NCI-H187 (cell line): ENCODE data around the gene SCGB1D2.
"Not testable (repeated sequence)": the region's sequence is repeated elsewhere in the genome, so short reads cannot be mapped to it uniquely, and the experiment has no call there.

Source experiments
- DNase-seq, 2 experiments: peaks; one replicate each; lab custom pipeline; 2025; lab: John Stamatoyannopoulos, UW

The SCGB1D2 gene

GRCh38 chr11:62242021-62242420 lies at the start of gene SCGB1D2:
SCGB1D2 (plus strand) TSS chr11:62242239; CDS start chr11:62242308, 69 bp downstream.
- DNase-seq = no peak

GRCh38 chr11:62193952-62194351 lies 48.1 kb upstream of the SCGB1D2 start:
- no peak for DNase-seq

- not testable (repeated sequence) for DNase-seq
Measured at GRCh38 chr11:62195010-62195409, 47.0 kb upstream of the SCGB1D2 start.

GRCh38 chr11:62195945-62196344 lies 46.1 kb upstream of the SCGB1D2 start:
- no peak for DNase-seq

- DNase-seq = not testable (repeated sequence)
Measured at GRCh38 chr11:62197400-62197799, 44.6 kb upstream of the SCGB1D2 start.

GRCh38 chr11:62201376-62201775 lies 40.7 kb upstream of the SCGB1D2 start:
- DNase-seq = no peak

- DNase-seq = no peak
Measured at GRCh38 chr11:62202910-62203309, 39.1 kb upstream of the SCGB1D2 start.

GRCh38 chr11:62204430-62204829 lies 37.6 kb upstream of the SCGB1D2 start:
- no peak for DNase-seq

GRCh38 chr11:62205441-62205840 lies 36.6 kb upstream of the SCGB1D2 start:
- no peak for DNase-seq

GRCh38 chr11:62206276-62207066 lies 35.6 kb upstream of the SCGB1D2 start:
- DNase-seq = not testable (repeated sequence)

GRCh38 chr11:62208785-62209144 lies 33.3 kb upstream of the SCGB1D2 start:
- DNase-seq = no peak

GRCh38 chr11:62217191-62217748 lies 24.8 kb upstream of the SCGB1D2 start:
- no peak for DNase-seq

- no peak for DNase-seq
Measured at GRCh38 chr11:62221498-62221897, 20.5 kb upstream of the SCGB1D2 start.

- DNase-seq = no peak
Measured at GRCh38 chr11:62223095-62223494, 18.9 kb upstream of the SCGB1D2 start.

- no peak for DNase-seq
Measured at GRCh38 chr11:62233730-62234129, 8.3 kb upstream of the SCGB1D2 start.

- no peak for DNase-seq
Measured at GRCh38 chr11:62236187-62236586, 5.9 kb upstream of the SCGB1D2 start.

- DNase-seq = no peak
Measured at GRCh38 chr11:62237499-62237898, 4.5 kb upstream of the SCGB1D2 start.

- DNase-seq = no peak
Measured at GRCh38 chr11:62238151-62238550, 3.9 kb upstream of the SCGB1D2 start.

GRCh38 chr11:62241095-62241494 lies 944 bp upstream of the SCGB1D2 start:
- no peak for DNase-seq

- no peak for DNase-seq
Measured at GRCh38 chr11:62245271-62245753, 3.3 kb downstream of the SCGB1D2 start.

- no peak for DNase-seq
Measured at GRCh38 chr11:62251698-62252097, 9.7 kb downstream of the SCGB1D2 start.

GRCh38 chr11:62253999-62254542 lies 12.0 kb downstream of the SCGB1D2 start:
- no peak for DNase-seq

- no peak for DNase-seq
Measured at GRCh38 chr11:62256281-62256680, 14.2 kb downstream of the SCGB1D2 start.
